VCaP (cell line): Measurements from ENCODE around the gene SAPCD2.

Experiments used
- H3K27ac ChIP-seq: fragments of 450-650 bp; 2 replicates; pipeline ENCODE4 v1.5.1; 2017
- CTCF ChIP-seq: fragments of 450-650 bp; conservative IDR thresholded peaks from 2 replicates; pipeline ENCODE4 v1.5.1; 2017; ENCODE audit warnings: mild to moderate bottlenecking, moderate library complexity

The SAPCD2 gene

GRCh38 chr9:137088121-137088520 is 17.8 kb upstream of the SAPCD2 start:
- H3K27ac ChIP-seq = peak overlapping the region; percentile 100
- TF ChIP-seq CTCF = no peak

GRCh38 chr9:137087409-137087925 is 17.1 kb upstream of the SAPCD2 start:
- no peak for TF ChIP-seq CTCF
- peak overlapping the region; percentile 100 for H3K27ac ChIP-seq

GRCh38 chr9:137086531-137087408 is 16.4 kb upstream of the SAPCD2 start, which contains the start of gene MAN1B1:
MAN1B1 (plus strand) TSS chr9:137086985; CDS start chr9:137087000, 15 bp downstream.
- no peak for TF ChIP-seq CTCF
- H3K27ac ChIP-seq = peak within 1 kb of the TSS; percentile 100

GRCh38 chr9:137085920-137086530 is 15.7 kb upstream of the SAPCD2 start:
- no peak for TF ChIP-seq CTCF
- H3K27ac ChIP-seq = peak overlapping the region; percentile 100

- H3K27ac ChIP-seq = peak overlapping the region; percentile 100
- TF ChIP-seq CTCF = no peak
Observed at GRCh38 chr9:137084526-137084925, 14.2 kb upstream of the SAPCD2 start.

GRCh38 chr9:137083394-137084004 is 13.1 kb upstream of the SAPCD2 start:
- H3K27ac ChIP-seq = peak overlapping the region; percentile 100
- TF ChIP-seq CTCF = no peak

GRCh38 chr9:137082925-137083290 is 12.6 kb upstream of the SAPCD2 start:
- peak overlapping the region; percentile 100 for H3K27ac ChIP-seq
- no peak for TF ChIP-seq CTCF
